Memory B cell (primary cell): ENCODE data around the gene RASEF.

ENCODE experiments used
- ATAC-seq: fragments of 150-1000 bp; cut with Tn5 transposase; 2 replicates; pipeline ENCODE4 v1.10.0; 2021; ENCODE audit warnings: low read depth, mild to moderate bottlenecking, moderate library complexity
- DNase-seq, 2 donors: peaks; one replicate each; pipeline ENCODE4 v3.0.0; 2022; ENCODE audit warnings: low spot score in 2 of 2
- H3K27ac Mint-ChIP-seq: one replicate; pipeline ENCODE4 v1.8.0; 2022; ENCODE audit warnings: mild to moderate bottlenecking, moderate library complexity, mixed read lengths
- H3K27me3 Mint-ChIP-seq: one replicate; pipeline ENCODE4 v1.8.0; 2022; ENCODE audit warnings: mixed read lengths
- H3K36me3 Mint-ChIP-seq: one replicate; pipeline ENCODE4 v1.8.0; 2022; ENCODE audit warnings: mild to moderate bottlenecking, mixed read lengths
- H3K4me1 Mint-ChIP-seq: one replicate; pipeline ENCODE4 v1.8.0; 2022; ENCODE audit warnings: mixed read lengths
- H3K4me3 Mint-ChIP-seq: one replicate; pipeline ENCODE4 v1.8.0; 2022; ENCODE audit warnings: mild to moderate bottlenecking, moderate library complexity, mixed read lengths
- H3K9me3 Mint-ChIP-seq: one replicate; pipeline ENCODE4 v1.8.0; 2022; ENCODE audit warnings: mixed read lengths

RASEF gene

DNA sequence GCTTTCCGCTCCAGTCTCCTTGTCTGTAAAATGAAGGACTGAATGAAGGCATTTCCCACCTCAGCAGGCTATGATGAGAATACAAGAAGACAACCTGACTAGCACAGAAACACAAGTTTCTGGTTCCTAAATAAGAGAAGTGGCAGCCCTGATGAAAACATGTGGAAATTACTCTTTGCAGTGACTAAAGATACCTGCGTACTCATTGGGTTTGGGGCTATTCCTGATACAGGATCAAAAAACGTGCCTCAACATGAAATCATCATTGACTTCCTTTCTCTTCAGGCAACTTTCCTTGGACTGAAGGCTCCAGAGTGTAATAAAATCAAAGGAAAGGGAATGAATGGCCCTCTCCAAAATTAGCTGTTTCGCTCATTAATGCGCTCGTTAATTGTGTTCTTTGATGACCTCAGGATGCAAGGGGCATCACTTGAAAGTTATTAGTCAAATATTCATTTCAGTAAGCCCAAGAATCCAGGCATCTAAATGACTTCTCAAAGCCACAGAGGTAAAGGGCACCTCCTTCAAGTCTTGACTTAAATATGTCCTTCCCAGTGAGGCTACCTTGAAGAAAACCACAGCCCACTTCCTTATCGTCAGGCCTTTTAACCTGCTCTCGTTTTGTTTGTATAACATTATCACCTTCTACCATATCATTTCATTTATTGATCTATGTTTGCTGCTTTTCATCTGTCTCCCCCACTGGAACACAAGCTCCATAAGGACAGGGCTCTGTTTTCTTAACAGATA lies 68.9 kb downstream of the RASEF start:
- H3K27me3 Mint-ChIP-seq = no peaks in the 10 kb centered on the region
- no peaks in the 10 kb centered on the region for H3K4me1 Mint-ChIP-seq
- H3K9me3 Mint-ChIP-seq = no peaks in the 10 kb centered on the region
- ATAC-seq = no peak
- no peaks in the 10 kb centered on the region for H3K36me3 Mint-ChIP-seq
- H3K27ac Mint-ChIP-seq = no peak overlapping the region
- no peak overlapping the region for H3K4me3 Mint-ChIP-seq
- DNase-seq = no peak

DNA sequence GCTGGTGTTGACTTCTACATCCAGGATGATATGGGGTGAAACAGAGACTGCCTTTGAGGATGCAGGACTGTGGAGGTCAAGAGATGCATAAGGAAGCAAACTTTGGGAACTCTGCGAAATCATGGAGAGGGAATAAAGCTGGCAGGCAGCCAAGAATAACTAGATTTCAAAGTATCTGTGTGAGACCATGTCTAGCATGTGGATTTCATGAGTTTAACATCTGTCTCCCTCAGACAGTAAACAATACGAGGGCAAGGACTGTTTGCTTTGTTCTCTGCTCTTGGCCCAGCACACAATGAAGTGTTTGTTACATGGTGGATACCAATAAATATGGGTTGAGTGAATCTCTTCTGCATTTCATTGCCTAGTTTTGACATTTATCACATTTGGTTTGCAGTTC lies 71.3 kb downstream of the RASEF start:
- H3K27me3 Mint-ChIP-seq = no peaks in the 10 kb centered on the region
- H3K9me3 Mint-ChIP-seq = no peaks in the 10 kb centered on the region
- H3K4me1 Mint-ChIP-seq = no peaks in the 10 kb centered on the region
- ATAC-seq (no peak), DNase-seq (no peak)
- no peaks in the 10 kb centered on the region for H3K36me3 Mint-ChIP-seq
- no peak overlapping the region for H3K27ac Mint-ChIP-seq
- H3K4me3 Mint-ChIP-seq = no peak overlapping the region

DNA sequence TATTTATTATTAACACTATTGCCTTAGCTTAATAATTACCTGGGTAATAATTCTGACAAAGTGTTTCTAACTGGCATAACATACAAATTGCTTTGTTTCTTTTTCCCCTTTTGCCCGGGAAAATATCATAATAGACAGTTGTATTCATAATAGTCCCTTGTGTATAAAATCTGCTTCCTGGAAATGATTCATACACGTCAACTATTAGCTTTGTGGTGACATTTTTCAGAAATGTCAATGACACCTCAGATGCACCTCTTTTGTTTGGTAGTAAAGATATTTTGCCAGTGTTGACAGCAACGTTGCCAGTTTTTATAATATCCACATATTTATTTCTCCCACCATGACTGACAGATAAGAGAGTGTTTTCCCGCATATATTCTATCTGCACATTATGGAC lies 73.0 kb downstream of the RASEF start:
- no peaks in the 10 kb centered on the region for H3K9me3 Mint-ChIP-seq
- H3K4me1 Mint-ChIP-seq = no peaks in the 10 kb centered on the region
- H3K27me3 Mint-ChIP-seq = no peaks in the 10 kb centered on the region
- DNase-seq (no peak), ATAC-seq (no peak)
- no peak overlapping the region for H3K4me3 Mint-ChIP-seq
- no peaks in the 10 kb centered on the region for H3K36me3 Mint-ChIP-seq
- no peak overlapping the region for H3K27ac Mint-ChIP-seq

DNA sequence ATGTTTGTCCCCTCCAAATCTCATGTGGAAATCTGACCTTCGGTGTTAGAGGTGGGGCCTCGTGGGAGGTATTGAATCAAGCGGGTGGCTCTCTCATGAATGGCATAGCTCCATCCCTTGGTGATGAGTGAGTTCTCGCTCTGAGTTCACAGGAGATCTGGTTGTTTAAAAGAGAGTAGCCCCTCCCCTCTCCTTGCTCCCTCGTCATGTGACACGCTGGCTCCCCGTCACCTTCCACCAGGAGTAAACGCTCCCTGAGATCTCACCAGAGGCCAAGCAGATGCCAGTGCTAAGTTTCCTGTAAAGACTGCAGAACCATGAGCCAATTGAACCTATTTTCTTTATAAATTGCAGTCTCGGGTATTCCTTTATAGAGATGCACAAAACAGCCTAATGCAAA lies 74.5 kb downstream of the RASEF start:
- Mint-ChIP-seq H3K9me3 (no peaks in the 10 kb centered on the region), H3K27ac (no peak overlapping the region)
- no peak for DNase-seq

DNA sequence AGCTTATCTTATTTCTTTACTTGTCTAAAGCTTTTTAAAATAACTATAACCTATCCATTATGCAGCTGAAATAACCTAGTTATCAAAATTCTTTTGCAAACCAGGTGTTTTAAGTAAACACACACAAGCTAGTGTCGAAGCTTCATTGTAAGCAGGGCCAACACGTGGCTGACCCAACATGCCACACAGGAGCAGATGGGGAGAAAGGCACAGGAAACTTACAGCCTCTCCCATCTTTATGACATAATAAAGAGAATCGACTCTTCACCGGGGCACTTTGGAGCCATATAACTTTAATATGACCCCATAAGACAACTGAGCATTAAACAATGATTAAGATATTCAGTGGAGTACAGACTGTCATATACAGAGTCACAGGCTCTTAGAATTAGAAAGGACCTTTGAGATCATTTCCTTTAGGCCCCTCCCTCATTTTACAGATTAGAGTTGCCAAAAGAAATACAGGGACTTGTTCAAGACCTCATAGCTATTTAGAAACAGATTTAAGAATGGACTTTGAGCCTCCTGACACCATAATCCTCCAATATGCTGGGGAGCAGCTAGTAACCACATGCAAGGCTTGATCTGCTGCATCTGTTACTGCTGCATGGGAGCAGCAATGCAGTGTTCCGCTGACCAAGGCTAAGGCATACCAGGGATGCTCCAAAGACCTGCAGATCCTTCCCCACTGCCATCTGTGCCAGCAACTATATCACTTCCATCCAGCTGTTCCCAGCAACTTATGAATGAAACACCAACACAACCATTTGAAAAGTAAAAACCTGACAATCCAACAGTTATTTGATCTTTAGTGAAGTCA lies 75.4 kb downstream of the RASEF start:
- Mint-ChIP-seq H3K36me3 (no peaks in the 10 kb centered on the region), H3K27ac (no peak overlapping the region), H3K27me3 (no peaks in the 10 kb centered on the region), H3K9me3 (no peaks in the 10 kb centered on the region), H3K4me3 (no peak overlapping the region), H3K4me1 (no peaks in the 10 kb centered on the region)
- no peak for ATAC-seq
- DNase-seq = no peak

More for the DNA sequence above, 74.5 kb downstream of the RASEF start:
- no peaks in the 10 kb centered on the region for H3K36me3 Mint-ChIP-seq
- H3K4me1 Mint-ChIP-seq = no peaks in the 10 kb centered on the region
- no peaks in the 10 kb centered on the region for H3K27me3 Mint-ChIP-seq
- H3K4me3 Mint-ChIP-seq = no peak overlapping the region
- no peak for ATAC-seq

DNA sequence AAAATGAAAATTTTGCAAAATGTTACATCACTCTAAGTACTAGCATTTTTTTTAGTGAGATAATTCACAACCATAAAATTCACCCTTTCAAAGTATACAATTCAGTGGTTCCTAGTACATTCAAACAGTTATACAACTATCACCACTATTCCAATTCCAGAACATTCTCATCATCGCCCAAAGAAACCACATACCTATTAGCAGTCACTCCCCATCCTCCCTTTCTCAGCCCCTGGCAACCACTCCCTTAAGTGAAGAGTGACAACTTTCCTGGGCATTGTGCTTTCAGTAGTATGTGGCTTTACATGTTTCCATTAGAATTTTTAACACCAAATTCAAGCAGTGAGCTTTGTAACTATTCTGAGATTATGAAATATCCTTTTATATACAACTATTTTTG lies 81.4 kb downstream of the RASEF start:
- Mint-ChIP-seq H3K4me1 (no peaks in the 10 kb centered on the region), H3K4me3 (no peak overlapping the region), H3K36me3 (no peaks in the 10 kb centered on the region), H3K27me3 (peaks cover 5% of the 10 kb centered on the region), H3K27ac (no peak overlapping the region), H3K9me3 (peaks cover 1% of the 10 kb centered on the region)
- ATAC-seq (no peak), DNase-seq (no peak)

DNA sequence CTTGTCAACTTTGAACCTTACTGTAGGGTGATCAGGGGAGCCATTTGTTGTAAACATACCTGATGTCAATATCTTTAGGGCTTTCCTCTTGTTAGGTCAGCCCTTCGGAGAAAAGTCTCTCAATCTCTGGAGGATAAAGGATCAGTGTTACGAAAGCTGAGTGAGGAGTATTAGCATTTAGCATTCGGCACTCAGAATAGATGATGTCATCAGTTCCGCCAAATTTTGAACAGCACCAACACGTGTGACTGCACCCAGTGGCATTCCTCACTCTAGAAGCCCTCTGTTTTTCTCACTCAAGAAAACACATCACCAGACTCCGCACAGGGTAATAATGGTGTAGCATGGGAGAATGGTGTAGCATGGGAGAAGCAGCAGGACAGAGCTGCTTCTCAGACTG lies 87.8 kb downstream of the RASEF start:
- no peak overlapping the region for H3K4me3 Mint-ChIP-seq
- no peak for DNase-seq
- H3K27ac Mint-ChIP-seq = no peak overlapping the region
- no peak for ATAC-seq
- H3K4me1 Mint-ChIP-seq = no peaks in the 10 kb centered on the region
- H3K27me3 Mint-ChIP-seq = peaks cover 7% of the 10 kb centered on the region
- no peaks in the 10 kb centered on the region for H3K36me3 Mint-ChIP-seq
- H3K9me3 Mint-ChIP-seq = peaks cover 1% of the 10 kb centered on the region

DNA sequence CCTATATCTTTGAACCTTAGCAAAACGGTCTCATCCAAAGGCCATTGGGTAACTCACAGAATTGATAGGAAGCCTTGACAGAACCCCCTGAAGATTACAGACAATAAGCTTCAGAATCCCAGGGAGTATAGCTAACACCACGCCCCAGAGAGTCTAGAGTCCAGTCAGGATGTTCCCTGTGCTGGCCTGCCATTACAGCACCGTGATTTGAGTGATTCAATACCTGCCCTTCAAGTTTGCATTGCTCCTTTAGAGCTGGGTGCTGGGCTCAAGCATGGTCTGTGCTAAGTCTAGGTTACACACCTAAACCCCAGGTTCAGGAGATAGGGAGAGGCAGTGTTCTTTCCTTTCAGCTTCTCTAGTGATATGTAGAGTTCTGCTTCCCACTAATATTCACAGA lies 90.5 kb downstream of the RASEF start:
- no peak for ATAC-seq
- Mint-ChIP-seq H3K9me3 (peaks cover 1% of the 10 kb centered on the region), H3K27me3 (peaks cover 5% of the 10 kb centered on the region), H3K4me3 (no peak overlapping the region), H3K4me1 (no peaks in the 10 kb centered on the region), H3K27ac (no peak overlapping the region), H3K36me3 (no peaks in the 10 kb centered on the region)
- DNase-seq = no peak

DNA sequence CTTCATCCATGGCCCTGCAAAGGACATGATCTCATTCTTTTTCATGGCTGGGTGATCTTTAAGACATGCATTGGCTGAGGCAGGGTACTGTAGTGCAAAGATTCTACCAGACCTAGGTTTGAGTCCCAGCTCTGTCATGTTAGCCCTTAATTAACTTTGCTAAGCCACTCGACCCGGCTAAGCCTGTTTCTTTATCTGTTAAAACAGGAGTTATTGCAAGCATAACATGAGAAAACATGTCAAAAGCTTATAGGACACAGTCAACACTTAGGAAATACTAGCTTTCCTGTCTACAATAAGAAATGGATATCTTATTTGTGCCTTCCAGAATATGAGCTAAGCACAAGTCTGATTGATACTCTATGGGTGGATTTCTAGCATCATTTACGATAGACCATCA lies 92.6 kb downstream of the RASEF start:
- H3K4me1 Mint-ChIP-seq = no peaks in the 10 kb centered on the region
- no peak for ATAC-seq
- H3K4me3 Mint-ChIP-seq = no peak overlapping the region
- no peak overlapping the region for H3K27ac Mint-ChIP-seq
- no peak for DNase-seq
- H3K9me3 Mint-ChIP-seq = no peaks in the 10 kb centered on the region
- H3K36me3 Mint-ChIP-seq = no peaks in the 10 kb centered on the region
- H3K27me3 Mint-ChIP-seq = peaks cover 2% of the 10 kb centered on the region

DNA sequence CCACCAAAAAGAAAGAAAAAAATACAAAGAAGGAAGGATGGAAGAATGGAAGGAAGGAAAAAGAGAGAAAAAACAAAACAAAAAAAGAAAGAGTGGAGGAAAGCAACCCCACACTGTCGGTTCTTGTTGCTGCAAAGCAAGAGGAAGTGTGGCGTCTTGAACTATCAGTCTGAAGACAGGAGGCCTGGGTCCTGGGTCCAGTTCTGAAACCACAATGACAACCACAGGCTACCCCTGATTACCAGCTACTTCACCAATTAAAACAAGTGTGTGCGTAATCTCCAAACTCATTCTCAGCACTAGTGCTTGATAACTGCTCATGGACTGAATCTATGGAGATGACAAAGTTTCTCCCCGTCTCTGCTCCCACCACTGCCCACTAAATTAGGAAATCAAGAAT lies 93.7 kb downstream of the RASEF start:
- Mint-ChIP-seq H3K27ac (no peak overlapping the region), H3K9me3 (no peaks in the 10 kb centered on the region), H3K27me3 (peaks cover 6% of the 10 kb centered on the region), H3K4me3 (no peak overlapping the region), H3K4me1 (no peaks in the 10 kb centered on the region), H3K36me3 (no peaks in the 10 kb centered on the region)
- ATAC-seq = no peak
- no peak for DNase-seq

DNA sequence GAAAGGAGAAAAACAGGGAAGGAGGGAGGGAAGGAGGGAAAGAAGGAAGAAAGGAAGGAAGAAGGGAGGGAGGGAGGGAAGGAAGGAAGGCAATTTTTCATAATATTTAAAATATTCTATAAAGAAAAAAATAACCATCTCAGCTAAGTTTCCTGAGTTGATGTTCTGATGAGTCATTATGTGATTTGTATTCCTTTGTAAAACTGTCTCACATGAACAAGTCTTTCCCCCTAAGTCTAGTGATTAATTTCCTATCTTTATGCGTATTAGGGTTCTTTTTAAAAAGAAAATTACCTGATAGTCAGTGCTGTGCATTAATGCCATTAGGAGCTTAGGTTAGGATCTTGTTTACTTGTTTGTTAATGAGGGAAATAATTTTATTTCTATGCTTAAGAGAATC lies 94.1 kb downstream of the RASEF start:
- Mint-ChIP-seq H3K4me1 (no peaks in the 10 kb centered on the region), H3K9me3 (no peaks in the 10 kb centered on the region), H3K27ac (no peak overlapping the region), H3K4me3 (no peak overlapping the region), H3K27me3 (peaks cover 6% of the 10 kb centered on the region), H3K36me3 (no peaks in the 10 kb centered on the region)
- DNase-seq (no peak), ATAC-seq (no peak)

DNA sequence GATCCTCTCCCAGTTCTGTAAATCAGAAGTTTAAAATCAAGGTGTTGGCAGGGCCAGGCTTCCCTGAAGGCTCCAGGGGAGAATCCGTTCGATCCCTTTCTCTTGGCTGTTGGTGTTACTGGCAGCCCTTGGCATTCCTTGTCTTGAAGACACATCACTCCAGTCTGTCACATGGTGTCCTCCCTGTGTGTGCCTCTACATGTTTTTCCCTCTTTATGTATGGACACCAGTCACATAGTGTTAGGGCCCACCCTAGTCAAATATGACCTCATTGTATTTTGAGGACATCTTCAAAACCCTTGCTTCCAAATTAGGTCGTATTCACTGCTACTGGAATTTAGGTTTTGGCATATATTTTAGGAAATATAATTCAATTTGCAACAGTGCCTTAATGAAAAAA lies 94.6 kb downstream of the RASEF start:
- H3K4me1 Mint-ChIP-seq = no peaks in the 10 kb centered on the region
- peaks cover 4% of the 10 kb centered on the region for H3K27me3 Mint-ChIP-seq
- ATAC-seq (no peak), DNase-seq (no peak)
- no peak overlapping the region for H3K27ac Mint-ChIP-seq
- H3K36me3 Mint-ChIP-seq = no peaks in the 10 kb centered on the region
- H3K4me3 Mint-ChIP-seq = no peak overlapping the region
- H3K9me3 Mint-ChIP-seq = no peaks in the 10 kb centered on the region

DNA sequence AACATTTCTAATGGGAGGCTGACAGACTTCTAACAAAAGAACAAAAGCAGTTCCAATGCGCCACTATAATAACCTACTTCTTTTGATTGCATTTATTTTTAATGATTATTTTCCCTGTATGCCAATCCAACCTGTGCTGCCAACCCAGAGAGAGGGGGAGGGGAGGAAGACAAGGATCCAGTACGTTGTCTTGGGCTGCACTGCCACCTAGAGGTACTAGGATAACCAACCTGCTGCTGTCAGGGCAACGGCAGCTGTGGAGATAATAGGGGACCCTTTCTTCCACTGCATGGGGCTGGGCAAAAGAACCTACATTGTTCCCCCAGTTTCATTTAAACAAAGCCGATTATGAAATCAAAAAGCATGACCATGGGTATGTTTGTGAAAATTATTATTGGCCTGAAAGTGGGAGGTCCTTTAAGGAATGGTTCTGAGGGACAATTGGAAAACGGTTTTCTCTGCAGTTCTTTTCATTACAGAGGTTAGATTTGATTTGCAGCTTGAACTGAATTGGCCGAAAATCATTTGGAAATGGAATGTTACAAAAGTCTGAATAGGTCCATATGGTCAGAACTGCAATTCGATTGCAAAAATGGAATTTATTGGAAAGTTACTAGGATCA lies 101.3 kb downstream of the RASEF start:
- Mint-ChIP-seq H3K27ac (no peak overlapping the region), H3K9me3 (no peaks in the 10 kb centered on the region), H3K4me3 (no peak overlapping the region), H3K36me3 (no peaks in the 10 kb centered on the region), H3K27me3 (peaks cover 4% of the 10 kb centered on the region), H3K4me1 (no peaks in the 10 kb centered on the region)
- ATAC-seq (peak; percentile 65), DNase-seq (peak; percentile 34 to 40)

DNA sequence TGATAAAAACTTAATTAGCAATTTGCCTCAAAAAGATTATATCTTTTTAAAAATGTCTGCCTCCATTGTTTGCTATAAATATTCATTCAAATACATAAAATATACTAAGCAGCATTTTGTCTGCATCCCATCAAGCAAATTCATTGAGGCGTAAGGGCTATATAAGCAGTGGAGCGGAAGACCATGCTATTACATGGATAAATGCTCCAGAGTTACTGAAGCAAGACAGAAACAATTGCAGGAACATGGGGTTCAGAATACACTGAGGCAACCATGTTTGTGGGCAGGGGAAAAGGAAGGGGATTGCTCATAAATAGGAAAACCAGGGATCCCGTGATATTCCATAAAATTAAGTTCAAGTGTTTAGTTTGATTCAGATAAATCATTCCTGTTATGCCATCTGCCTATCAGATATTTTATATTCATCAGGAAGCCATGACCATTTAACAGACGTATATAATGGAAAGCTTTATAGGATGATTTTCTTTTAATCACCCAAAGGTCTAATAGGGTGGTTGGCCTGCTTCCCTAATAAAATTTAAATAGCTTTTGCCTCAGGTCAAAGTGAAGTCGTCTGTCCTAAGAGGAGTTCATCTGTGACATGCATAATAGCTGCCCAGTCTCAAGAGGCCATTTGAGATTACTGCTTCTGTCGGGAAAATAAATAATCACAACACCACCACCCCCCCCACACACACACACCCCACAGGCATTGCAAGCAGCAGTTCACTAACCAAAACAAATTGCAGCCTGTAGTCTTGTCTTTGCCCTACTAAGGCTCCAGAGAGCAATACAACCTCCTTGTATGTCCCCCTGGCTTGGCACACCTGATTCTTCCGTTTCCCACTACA lies 105.2 kb downstream of the RASEF start:
- H3K9me3 Mint-ChIP-seq = no peaks in the 10 kb centered on the region
- DNase-seq (no peak), ATAC-seq (no peak)
- no peak overlapping the region for H3K27ac Mint-ChIP-seq
- no peak overlapping the region for H3K4me3 Mint-ChIP-seq
- H3K27me3 Mint-ChIP-seq = peaks cover 2% of the 10 kb centered on the region
- H3K36me3 Mint-ChIP-seq = no peaks in the 10 kb centered on the region
- no peaks in the 10 kb centered on the region for H3K4me1 Mint-ChIP-seq
